Lung (tissue), 12 donors: ENCODE results near the gene CACNA1C. TPM values are rescaled to one million over a fixed set of nuclear protein-coding genes. Genes with fewer than 3 reads are reported as not detected.

Experiments
- ATAC-seq: fragments of 200-7000 bp; cut with Tn5 transposase; one replicate; pipeline ENCODE4 v1.9.1; 2020; ENCODE audit warnings: moderate number of reproducible peaks; ENCODE audit not compliant: insufficient read depth, low FRiP score
- DNase-seq, 3 donors: peaks; one replicate each; pipeline ENCODE4 v3.0.0-alpha.2; 2013 to 2017
- H3K27ac ChIP-seq, 2 donors: one replicate each; pipeline ENCODE4 v1.5.1; 2013; ENCODE audit warnings: mild to moderate bottlenecking in 2 of 2, moderate library complexity in 2 of 2, control low read depth in 1 of 2, inconsistent platforms in 1 of 2, low read depth in 1 of 2, low read length in 1 of 2
- H3K27me3 ChIP-seq, 3 donors: one replicate each; pipeline ENCODE4 v1.5.1; 2013; ENCODE audit warnings: low read length in 2 of 3; ENCODE audit not compliant: control insufficient read depth in 3 of 3, insufficient read depth in 3 of 3
- H3K36me3 ChIP-seq, 4 donors: one replicate each; pipeline ENCODE4 v1.5.1; 2013; ENCODE audit warnings: low read length in 4 of 4, mild to moderate bottlenecking in 1 of 4, moderate library complexity in 1 of 4; ENCODE audit not compliant: control insufficient read depth in 4 of 4, insufficient read depth in 4 of 4
- H3K4me1 ChIP-seq, 5 donors: one replicate each; pipeline ENCODE4 v1.5.1; 2013; ENCODE audit warnings: low read length in 5 of 5, mild to moderate bottlenecking in 2 of 5, moderate library complexity in 1 of 5; ENCODE audit not compliant: control insufficient read depth in 5 of 5, insufficient read depth in 5 of 5
- H3K4me3 ChIP-seq: one replicate; pipeline ENCODE4 v1.5.1; 2013; ENCODE audit warnings: mild to moderate bottlenecking, control low read depth, moderate library complexity
- H3K9ac ChIP-seq, 2 donors: one replicate each; pipeline ENCODE4 v1.5.1; 2013; ENCODE audit warnings: low read length in 2 of 2, control low read depth in 1 of 2; ENCODE audit not compliant: insufficient read depth in 1 of 2
- H3K9me3 ChIP-seq, 4 donors: one replicate each; pipeline ENCODE4 v1.5.1; 2013; ENCODE audit warnings: low read length in 3 of 4, mild to moderate bottlenecking in 1 of 4, moderate library complexity in 1 of 4; ENCODE audit not compliant: control insufficient read depth in 4 of 4, insufficient read depth in 3 of 4
- CTCF ChIP-seq: IDR thresholded peaks from 2 replicates; pipeline ENCODE4 v1.5.1; 2012; ENCODE audit warnings: mild to moderate bottlenecking; ENCODE audit errors: control extremely low read depth, extremely low read depth
- WGBS, 2 donors: extraction: QIAGEN DNeasy Blood & Tissue Kit; methylation state at CpG; one replicate each; pipeline ENCODE4 v1.1.7; 2013; 5-methylcytosine and 5-hydroxymethylcytosine counted together
- polyA plus RNA-seq, 2 donors: library from polyadenylated mRNA; stranded (reverse); fragments of 200-250 nt; gene quantifications; one replicate each; pipeline ENCODE4 v1.2.1, GENCODE V29; 2013
- total RNA-seq, 2 donors: library from RNA; depleted of rRNA in 1 of 2; stranded (reverse); fragments of >200 nt in 1 of 2; gene quantifications; one replicate each; pipeline ENCODE4 v1.2.1, GENCODE V29; 2014 to 2021
- donor health status: control.
- donor health status: control.
- donor health status: Bipolar disorder and iron deficiency.
- donor health status: healthy.
- donor health status: DM: yes; HTN: yes; CAD: no.

CACNA1C gene
- total and polyA plus RNA-seq, 4 donors, result 3.2 to 17.5 (median 7.5) TPM

- Histone ChIP-seq H3K36me3 (peaks cover 0 to 2% (median 0%) of the 10 kb centered on the region in 4 donors), H3K27ac (no peak overlapping the region), H3K9ac (no peak overlapping the region), H3K4me1 (peaks cover 0 to 16% (median 0%) of the 10 kb centered on the region in 5 donors), H3K4me3 (no peak overlapping the region), H3K9me3 (no peaks in the 10 kb centered on the region), H3K27me3 (peaks cover 0 to 3% (median 0%) of the 10 kb centered on the region in 3 donors)
- ATAC-seq (no peak), DNase-seq (peak in 1 of 3 donors; percentile 19)
- WGBS, 2 donors, result 72 to 73% methylated on average over 16 of the region's 16 CpGs
- no peak for TF ChIP-seq CTCF
These were observed 596.6 kb downstream of the CACNA1C start for GRCh38 chr12:2649201-2650030.

GRCh38 chr12:2650261-2651067 lies 597.7 kb downstream of the CACNA1C start:
- Histone ChIP-seq H3K9ac (no peak overlapping the region), H3K36me3 (peaks cover 0 to 8% (median 0%) of the 10 kb centered on the region in 4 donors), H3K4me3 (no peak overlapping the region), H3K27ac (no peak overlapping the region), H3K4me1 (peaks cover 0 to 16% (median 0%) of the 10 kb centered on the region in 5 donors), H3K9me3 (no peaks in the 10 kb centered on the region), H3K27me3 (peaks cover 0 to 3% (median 0%) of the 10 kb centered on the region in 3 donors)
- WGBS, 2 donors, result 44 to 59% methylated on average over 16 to 17 of the region's 17 CpGs
- DNase-seq (no peak), ATAC-seq (no peak)
- TF ChIP-seq CTCF, result no peak

GRCh38 chr12:2651068-2651965 lies 598.5 kb downstream of the CACNA1C start:
- WGBS, 2 donors, result 82 to 86% methylated on average over 32 of the region's 32 CpGs
- H3K27ac ChIP-seq, result no peak overlapping the region
- ATAC-seq, result no peak
- no peak overlapping the region for H3K9ac ChIP-seq
- DNase-seq, result peak; percentile 39 to 59 (median 41)
- H3K36me3 ChIP-seq, result peaks cover 0 to 13% (median 3%) of the 10 kb centered on the region in 4 donors
- no peaks in the 10 kb centered on the region for H3K9me3 ChIP-seq
- no peak overlapping the region for H3K4me3 ChIP-seq
- TF ChIP-seq CTCF, result no peak
- H3K27me3 ChIP-seq, result peaks cover 0 to 3% (median 0%) of the 10 kb centered on the region in 3 donors
- H3K4me1 ChIP-seq, result peaks cover 0 to 16% (median 0%) of the 10 kb centered on the region in 5 donors
